ENCODE measurements around the gene ABCA7.
"Not testable (repeated sequence)": the region's sequence is repeated elsewhere in the genome, so short reads cannot be mapped to it uniquely, and the experiment has no call there.

The ABCA7 gene

DNA sequence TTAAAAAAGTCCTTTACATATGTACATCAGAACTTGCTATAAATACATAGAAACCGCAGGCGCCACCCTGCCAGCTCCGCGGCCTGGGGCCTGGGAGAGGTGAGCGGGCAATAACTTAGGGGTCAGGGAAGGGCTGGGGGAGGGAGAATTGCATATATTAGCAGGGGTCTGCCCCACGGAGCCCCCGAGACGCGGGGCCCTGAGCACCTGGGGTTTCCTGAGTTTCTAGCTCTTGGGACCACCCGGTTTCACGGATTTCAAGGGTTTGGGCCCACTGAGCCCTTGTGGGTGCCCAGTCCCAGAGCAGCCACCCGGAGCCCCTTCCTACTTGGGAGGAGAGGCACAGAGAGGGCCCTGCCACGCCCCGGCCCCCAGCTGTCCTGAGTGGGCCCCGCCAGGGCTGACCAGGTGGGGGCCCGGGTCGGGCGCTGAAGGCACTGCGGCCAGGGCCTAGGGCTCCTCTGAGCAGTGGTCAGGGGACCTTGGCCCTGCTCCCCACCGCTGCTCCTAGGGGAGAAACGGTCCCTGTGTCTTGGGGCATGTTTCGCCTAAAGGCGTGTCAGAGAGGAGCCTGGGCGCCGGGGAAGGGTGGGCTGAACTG is 67.9 kb downstream of the ABCA7 start:
- DNase-seq (ENCODE audit: insufficient read length, low spot score) (no peak), FAIRE-seq (no peak)
- no peak for TF ChIP-seq POLR2A (IDR thresholded peaks at IDR 0.05; ENCODE audit: low read depth, low read length)

- DNase-seq (ENCODE audit: insufficient read length, low spot score) (no peak), FAIRE-seq (no peak)
- TF ChIP-seq POLR2A (IDR thresholded peaks at IDR 0.05; ENCODE audit: low read depth, low read length): no peak
Measured at GRCh38 chr19:1108291-1109031, 68.6 kb downstream of the ABCA7 start.

DNA sequence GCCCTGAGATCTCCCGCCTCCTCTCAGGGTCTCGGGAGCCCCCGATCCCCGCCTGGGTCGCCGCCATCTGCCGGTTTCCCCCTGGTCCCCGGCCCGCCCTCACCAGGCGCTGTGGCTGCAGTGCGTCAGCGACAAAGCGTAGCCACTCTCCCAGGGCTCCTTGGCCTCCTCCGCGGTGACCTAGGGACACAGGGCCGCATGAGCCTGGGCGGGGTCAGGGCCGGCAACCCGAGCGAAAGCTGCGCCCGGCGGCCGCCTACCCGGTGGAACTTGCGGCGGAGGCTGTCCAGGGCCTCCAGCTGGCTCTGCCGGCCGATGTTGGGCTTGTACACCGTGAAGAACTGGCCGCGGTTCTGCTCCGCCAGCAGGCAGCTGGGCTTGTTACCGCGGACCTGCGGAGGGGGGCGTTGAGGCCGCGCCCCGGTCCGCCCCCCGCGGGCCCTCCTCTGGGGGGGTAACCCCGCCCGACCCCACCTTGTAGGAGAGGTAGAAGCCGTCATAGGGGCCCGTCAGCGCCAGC is 69.2 kb downstream of the ABCA7 start:
- no peak for FAIRE-seq
- no peak for DNase-seq (ENCODE audit: insufficient read length, low spot score)
- TF ChIP-seq POLR2A (IDR thresholded peaks at IDR 0.05; ENCODE audit: low read depth, low read length): no peak

GRCh38 chr19:1109697-1110671 is 70.1 kb downstream of the ABCA7 start:
- DNase-seq (ENCODE audit: insufficient read length, low spot score) (no peak), FAIRE-seq (no peak)
- no peak for TF ChIP-seq POLR2A (IDR thresholded peaks at IDR 0.05; ENCODE audit: low read depth, low read length)

DNA sequence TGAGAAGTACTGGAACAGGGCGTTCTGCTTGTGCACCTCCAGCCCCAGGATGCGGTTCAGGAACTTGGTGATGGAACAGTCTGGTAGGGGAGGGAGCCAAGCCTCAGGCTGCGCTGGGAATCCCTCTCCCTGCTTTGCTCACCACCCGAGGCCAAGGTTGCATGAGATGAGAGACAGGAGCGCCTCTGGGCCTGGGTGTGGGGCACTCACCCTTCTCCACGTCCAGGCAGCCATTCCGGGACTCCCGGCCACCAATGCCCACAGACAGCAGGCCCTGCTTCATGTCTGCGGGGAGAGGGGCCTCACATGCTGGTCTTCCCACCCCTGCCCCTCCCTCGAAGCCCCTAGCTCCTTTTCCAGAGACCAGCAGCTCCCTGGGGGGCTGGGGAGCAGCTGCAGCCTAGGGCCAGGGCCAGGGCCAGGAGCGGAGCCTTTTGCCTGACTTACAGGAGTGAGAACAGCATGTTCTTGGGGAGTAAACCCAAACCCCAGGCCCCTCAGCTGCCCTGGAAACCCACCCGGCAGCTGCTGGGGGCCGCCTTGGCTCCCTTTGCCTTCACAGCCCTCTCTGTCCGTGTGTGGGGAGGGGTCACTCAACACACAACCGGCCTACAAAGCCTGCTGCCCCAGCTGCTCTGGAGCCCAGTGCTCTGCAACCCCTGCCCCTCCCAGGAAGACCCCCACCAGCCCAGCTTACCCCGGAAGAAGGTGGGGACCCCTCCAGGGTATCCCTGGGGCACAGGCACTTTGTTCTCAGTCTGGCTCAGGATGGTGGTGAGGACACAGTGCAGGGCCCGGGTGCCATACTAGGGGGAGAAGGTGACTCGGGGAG is 71.1 kb downstream of the ABCA7 start:
- DNase-seq (ENCODE audit: insufficient read length, low spot score): no peak
- no peak for TF ChIP-seq POLR2A (IDR thresholded peaks at IDR 0.05; ENCODE audit: low read depth, low read length)
- FAIRE-seq: no peak

- TF ChIP-seq POLR2A (IDR thresholded peaks at IDR 0.05; ENCODE audit: low read depth, low read length): no peak
- DNase-seq (ENCODE audit: insufficient read length, low spot score) (no peak), FAIRE-seq (no peak)
Measured at GRCh38 chr19:1111641-1112267, 71.8 kb downstream of the ABCA7 start.

- no peak for TF ChIP-seq POLR2A (IDR thresholded peaks at IDR 0.05; ENCODE audit: low read depth, low read length)
- no peak for FAIRE-seq
- no peak for DNase-seq (ENCODE audit: insufficient read length, low spot score)
Measured at GRCh38 chr19:1112268-1113029, 72.5 kb downstream of the ABCA7 start.

DNA sequence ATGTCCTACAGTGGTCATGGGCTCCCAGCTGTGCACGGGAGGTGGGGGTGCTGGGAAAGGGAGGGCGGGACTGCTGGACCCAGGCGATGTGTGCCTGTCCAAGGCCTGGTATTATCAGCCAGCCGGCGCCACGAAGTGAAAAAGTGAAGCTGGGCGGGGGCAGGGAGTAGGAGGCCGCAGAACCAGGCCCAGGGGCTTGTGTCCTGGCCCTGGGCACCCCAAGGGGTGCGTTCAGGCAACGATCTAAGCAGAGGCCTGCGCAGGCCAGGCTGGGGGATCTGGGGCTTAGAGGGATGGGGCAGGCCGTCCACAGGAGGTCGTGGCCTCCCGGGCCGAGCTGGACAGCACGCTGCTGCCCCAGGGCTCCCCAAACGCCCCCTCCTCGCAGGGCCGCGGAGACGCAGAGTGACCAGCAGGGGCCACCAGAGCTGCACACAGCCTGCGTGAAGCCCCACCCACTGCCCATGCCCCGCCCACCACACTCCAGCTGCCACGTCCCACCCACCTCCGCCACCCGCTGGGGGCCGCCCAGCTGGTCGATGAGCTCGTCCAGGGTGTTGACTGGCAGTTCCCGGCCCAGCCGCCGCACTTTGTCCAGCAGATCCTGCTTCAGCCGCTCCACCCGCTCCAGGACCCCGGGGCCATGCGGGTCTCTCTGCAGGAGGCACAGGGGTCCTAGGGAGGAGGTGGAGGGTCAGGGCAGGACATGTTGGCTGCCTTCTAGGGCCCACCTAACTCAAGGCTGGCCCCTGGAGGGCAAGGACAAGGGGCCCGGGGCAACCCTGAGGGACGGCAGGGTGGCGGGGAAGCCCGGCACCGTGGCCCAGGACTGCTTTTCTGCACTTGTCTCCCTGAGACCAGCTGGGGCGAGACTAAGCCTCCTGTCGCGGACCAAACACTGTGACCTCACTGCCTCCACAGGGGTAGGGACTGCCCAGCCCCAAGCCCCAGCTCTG is 73.4 kb downstream of the ABCA7 start:
- peak; percentile 72 for FAIRE-seq
- DNase-seq (ENCODE audit: insufficient read length, low spot score): peak; percentile 99
- no peak for TF ChIP-seq POLR2A (IDR thresholded peaks at IDR 0.05; ENCODE audit: low read depth, low read length)

DNA sequence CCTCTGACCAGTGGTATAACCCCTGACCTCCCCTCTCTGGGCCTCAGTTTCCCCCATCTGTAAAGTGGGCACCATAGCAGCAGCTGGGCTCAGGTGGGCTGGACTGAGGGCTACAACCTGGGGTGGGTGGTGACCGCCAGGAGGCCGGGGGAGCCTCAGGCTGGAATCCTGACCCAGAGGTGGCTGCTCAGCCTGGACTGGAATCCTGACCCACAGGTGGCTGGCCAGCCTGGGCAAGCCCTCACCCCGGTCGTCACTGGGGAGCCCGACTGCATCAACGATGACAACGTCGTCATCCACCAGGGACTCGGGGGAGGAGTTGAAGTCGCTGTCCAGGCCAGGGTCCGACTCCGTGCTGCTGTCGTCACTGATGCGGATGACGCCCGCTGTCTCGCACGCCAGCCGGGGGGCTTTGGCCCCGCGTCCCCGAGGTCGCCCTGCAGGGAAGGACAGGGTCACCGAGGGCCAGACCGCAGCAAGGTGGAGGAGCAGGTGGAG is 74.1 kb downstream of the ABCA7 start:
- no peak for FAIRE-seq
- TF ChIP-seq POLR2A (IDR thresholded peaks at IDR 0.05; ENCODE audit: low read depth, low read length): no peak
- no peak for DNase-seq (ENCODE audit: insufficient read length, low spot score)

- not testable (repeated sequence) for DNase-seq (ENCODE audit: insufficient read length, low spot score); FAIRE-seq
Measured at GRCh38 chr19:1114728-1115127, 74.8 kb downstream of the ABCA7 start.
